Colonic mucosa (tissue), 4 donors: ENCODE data around the gene SCAP. TPM values are rescaled to one million over a fixed set of nuclear protein-coding genes. Genes with fewer than 3 reads are reported as not detected.
A peak's percentile ranks its signal among the peaks of the same experiment; 100 is the strongest.
"Not testable (repeated sequence)": the region's sequence is repeated elsewhere in the genome, so short reads cannot be mapped to it uniquely, and the experiment has no call there.

Source experiments
- DNase-seq: peaks from one replicate; pipeline ENCODE4 v3.0.0-alpha.2; 2020
- H3K27ac ChIP-seq: fragments of 200-600 bp; one replicate; pipeline ENCODE4 v1.8.0; 2021
- H3K27me3 ChIP-seq: fragments of 200-600 bp; one replicate; pipeline ENCODE4 v1.8.0; 2021
- H3K36me3 ChIP-seq: fragments of 200-600 bp; one replicate; pipeline ENCODE4 v1.8.0; 2021
- H3K4me1 ChIP-seq: fragments of 200-600 bp; one replicate; pipeline ENCODE4 v1.8.0; 2021; ENCODE audit warnings: mild to moderate bottlenecking
- H3K4me3 ChIP-seq: fragments of 200-600 bp; one replicate; pipeline ENCODE4 v1.8.0; 2021
- H3K9ac ChIP-seq, 2 donors: one replicate each; pipeline ENCODE4 v1.7.0; 2013; ENCODE audit warnings: control low read depth in 2 of 2, low read depth in 2 of 2, low read length in 2 of 2
- H3K9me3 ChIP-seq: fragments of 200-600 bp; one replicate; pipeline ENCODE4 v1.8.0; 2021
- CTCF ChIP-seq: fragments of 200-600 bp; IDR thresholded peaks from one replicate; pipeline ENCODE4 v1.8.0; 2022; ENCODE audit warnings: antibody characterized with exemption, mild to moderate bottlenecking
- intact Hi-C: fragments of 100-400 bp; cut with DNase I; formaldehyde crosslinking; loops from one replicate; pipeline ENCODE4 v1.14.1; 2022
- total RNA-seq, 2 donors: library from RNA; stranded (reverse); fragmentation: NEBNext Ultra II Directional in 1 of 2; extraction: Animal tissue kit (Norgen Biotek cat#: 25700) in 1 of 2; gene quantifications; one replicate each; pipeline ENCODE4 v1.2.1, GENCODE V29; 2021
- donor health status: healthy.
- donor health status: DM: no; HTN: no; CAD: no.
- donor health status: DM: no; HTN: no; CAD: no.

The SCAP gene
- total RNA-seq, 2 donors from 2014 or later, result 86.5 to 137 TPM

GRCh38 chr3:47476644-47477199 is 981 bp upstream of the SCAP start:
- Histone ChIP-seq H3K4me3 (peak overlapping the region; percentile 83), H3K27me3 (no peaks in the 10 kb centered on the region), H3K9me3 (no peaks in the 10 kb centered on the region), H3K27ac (no peak overlapping the region), H3K9ac (no peak overlapping the region), H3K36me3 (no peaks in the 10 kb centered on the region), H3K4me1 (peaks cover 13% of the 10 kb centered on the region)
- no peak for TF ChIP-seq CTCF
- peak; percentile 21 for DNase-seq
- intact Hi-C loops, result loop anchor here (2.0 kb wide), 1 partner anchor 56 kb away; no protein-coding TSS in a partner anchor

GRCh38 chr3:47476330-47476626 is 537 bp upstream of the SCAP start:
- no peaks in the 10 kb centered on the region for H3K36me3 ChIP-seq
- intact Hi-C loops, result loop anchor here (2.0 kb wide), 1 partner anchor 55 kb away; no protein-coding TSS in a partner anchor
- peak overlapping the region; percentile 51 to 84 for H3K9ac ChIP-seq
- H3K9me3 ChIP-seq, result no peaks in the 10 kb centered on the region
- TF ChIP-seq CTCF, result no peak
- H3K4me3 ChIP-seq, result peak overlapping the region; percentile 83
- peak overlapping the region; percentile 79 for H3K27ac ChIP-seq
- H3K27me3 ChIP-seq, result no peaks in the 10 kb centered on the region
- H3K4me1 ChIP-seq, result peaks cover 13% of the 10 kb centered on the region
- no peak for DNase-seq

GRCh38 chr3:47475029-47475569 is 642 bp downstream of the SCAP start:
- no peaks in the 10 kb centered on the region for H3K36me3 ChIP-seq
- peak overlapping the region; percentile 84 to 91 for H3K9ac ChIP-seq
- H3K27me3 ChIP-seq, result no peaks in the 10 kb centered on the region
- H3K27ac ChIP-seq, result peak overlapping the region; percentile 79
- intact Hi-C loops, result no loop called here
- peak overlapping the region; percentile 83 for H3K4me3 ChIP-seq
- TF ChIP-seq CTCF, result no peak
- DNase-seq, result peak; percentile 42
- H3K9me3 ChIP-seq, result no peaks in the 10 kb centered on the region
- peaks cover 13% of the 10 kb centered on the region for H3K4me1 ChIP-seq

GRCh38 chr3:47473391-47473790 is 2.4 kb downstream of the SCAP start:
- H3K9me3 ChIP-seq, result no peaks in the 10 kb centered on the region
- H3K9ac ChIP-seq, result no peak overlapping the region
- H3K27ac ChIP-seq, result no peak overlapping the region
- DNase-seq, result no peak
- no peak overlapping the region for H3K4me3 ChIP-seq
- peaks cover 13% of the 10 kb centered on the region for H3K4me1 ChIP-seq
- H3K36me3 ChIP-seq, result no peaks in the 10 kb centered on the region
- intact Hi-C loops, result no loop called here
- TF ChIP-seq CTCF, result no peak
- no peaks in the 10 kb centered on the region for H3K27me3 ChIP-seq

DNA sequence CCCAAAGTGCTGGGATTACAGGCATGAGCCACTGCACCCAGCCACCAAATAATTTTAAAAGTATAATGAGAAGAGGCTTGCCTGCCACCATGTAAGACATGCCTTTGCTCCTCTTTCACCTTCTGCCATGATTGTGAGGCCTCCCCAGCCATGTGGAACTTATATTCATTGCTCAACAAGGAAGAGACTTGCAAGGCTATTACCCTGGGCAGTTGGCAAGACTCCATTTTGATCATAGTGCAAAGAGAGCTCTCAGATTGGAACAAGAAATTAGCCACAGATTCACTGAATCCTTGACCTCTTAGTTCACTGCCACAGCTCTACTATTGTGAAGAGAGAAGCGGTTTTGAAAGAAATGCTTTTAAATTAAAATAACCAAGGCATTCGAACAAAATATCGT is 6.1 kb downstream of the SCAP start:
- Histone ChIP-seq H3K4me1 (peaks cover 7% of the 10 kb centered on the region), H3K36me3 (no peaks in the 10 kb centered on the region), H3K27me3 (no peaks in the 10 kb centered on the region), H3K9ac (no peak overlapping the region), H3K9me3 (no peaks in the 10 kb centered on the region), H3K4me3 (no peak overlapping the region), H3K27ac (no peak overlapping the region)
- intact Hi-C loops, result no loop called here
- no peak for TF ChIP-seq CTCF
- DNase-seq, result peak; percentile 45

DNA sequence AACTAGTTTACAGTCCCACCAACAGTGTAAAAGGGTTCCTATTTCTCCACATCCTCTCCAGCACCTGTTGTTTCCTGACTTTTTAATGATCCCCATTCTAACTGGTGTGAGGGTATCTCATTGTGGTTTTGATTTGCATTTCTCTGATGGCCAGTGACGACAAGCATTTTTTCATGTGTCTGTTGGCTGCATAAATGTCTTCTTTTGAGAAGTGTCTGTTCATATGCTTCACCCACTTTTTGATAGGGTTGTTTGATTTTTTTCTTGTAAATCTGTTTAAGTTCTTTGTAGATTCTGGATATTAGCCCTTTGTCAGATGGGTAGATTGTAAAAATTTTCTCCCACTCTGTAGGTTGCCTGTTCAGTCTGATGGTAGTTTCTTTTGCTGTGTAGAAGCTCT is 7.4 kb downstream of the SCAP start:
- DNase-seq, H3K36me3 ChIP-seq, H3K9ac ChIP-seq, H3K9me3 ChIP-seq, H3K4me3 ChIP-seq, intact Hi-C loops, H3K27ac ChIP-seq, H3K4me1 ChIP-seq, H3K27me3 ChIP-seq: not testable (repeated sequence)
